Hematopoietic multipotent progenitor cell (in vitro differentiated cells): Measurements from ENCODE around the gene ELAC1. TPM values are rescaled to one million over a fixed set of nuclear protein-coding genes. Genes with fewer than 3 reads are reported as not detected.

ENCODE experiments used
- DNase-seq, 3 donors: peaks; one replicate each; pipeline ENCODE4 v3.0.0-alpha.2; 2011 to 2015; ENCODE audit warnings: low read depth in 2 of 3, low spot score in 2 of 3
- small RNA-seq: library from RNA; depleted of rRNA; stranded (forward); fragments of <200 nt; gene quantifications from one replicate; pipeline ENCODE3, GENCODE V24; 2012
- total RNA-seq: library from RNA; depleted of rRNA; stranded (reverse); fragments of >200 nt; gene quantifications from one replicate; pipeline ENCODE4 v1.2.3, GENCODE V29; 2012

ELAC1 gene
- total RNA-seq, 1 donor = 5.9 TPM

GRCh38 chr18:51012441-51012840 lies 44.6 kb downstream of the ELAC1 start:
- no peak for DNase-seq

DNA sequence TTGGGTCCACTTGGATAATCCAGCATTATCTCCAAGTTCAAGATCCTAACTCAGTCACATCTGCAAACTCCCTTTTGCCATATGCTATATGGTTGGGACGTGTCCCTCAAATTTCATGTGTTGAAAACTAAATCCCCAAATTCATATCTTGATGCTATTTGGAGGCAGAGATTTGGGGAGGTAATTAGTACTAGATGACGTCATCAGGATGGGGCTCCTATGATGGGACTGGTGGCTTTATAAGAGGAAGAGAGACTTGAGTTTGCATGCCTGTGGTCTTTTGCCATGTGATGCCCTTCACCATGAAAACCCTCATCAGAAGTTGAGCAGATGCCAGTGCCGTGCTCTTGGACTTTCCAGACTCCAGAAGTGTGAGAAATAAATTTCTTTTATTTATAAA lies 45.4 kb downstream of the ELAC1 start:
- DNase-seq = no peak

DNA sequence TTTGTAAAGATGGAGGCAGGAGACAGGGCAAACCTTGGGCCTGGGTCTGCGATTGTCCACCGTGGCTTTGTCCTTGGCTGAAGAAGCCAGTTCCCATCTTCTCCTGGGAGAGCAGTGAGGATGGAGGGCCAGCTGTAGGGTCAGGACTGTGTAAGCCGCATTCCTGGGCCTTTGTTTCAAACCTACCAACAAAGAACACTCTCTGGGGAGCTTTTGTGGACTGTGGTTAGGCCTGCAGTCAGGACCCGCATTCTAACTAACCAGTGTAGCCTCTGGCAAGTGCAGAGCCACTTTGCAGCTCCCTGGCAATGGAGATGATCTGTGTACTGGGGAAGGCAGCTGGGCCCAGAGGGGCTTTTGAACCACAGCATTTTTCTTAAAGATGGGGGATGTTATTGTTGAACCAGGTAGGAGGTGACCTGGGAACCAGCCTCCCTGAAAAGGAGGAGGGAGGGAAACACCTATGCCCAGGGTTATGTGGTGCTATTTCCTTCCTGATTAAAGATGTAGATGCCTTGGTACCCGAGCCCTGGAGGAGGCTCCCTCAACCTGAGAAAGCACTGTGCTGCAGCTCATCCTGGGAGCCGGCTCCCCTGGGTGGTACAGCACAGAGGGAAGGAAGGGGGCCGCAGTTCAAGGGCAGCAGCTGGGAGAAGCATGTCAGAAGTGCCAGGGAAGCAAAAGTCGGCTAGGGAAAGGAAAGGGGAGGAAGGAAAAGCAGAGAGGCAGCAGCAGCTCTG lies 49.5 kb downstream of the ELAC1 start:
- DNase-seq = no peak

DNA sequence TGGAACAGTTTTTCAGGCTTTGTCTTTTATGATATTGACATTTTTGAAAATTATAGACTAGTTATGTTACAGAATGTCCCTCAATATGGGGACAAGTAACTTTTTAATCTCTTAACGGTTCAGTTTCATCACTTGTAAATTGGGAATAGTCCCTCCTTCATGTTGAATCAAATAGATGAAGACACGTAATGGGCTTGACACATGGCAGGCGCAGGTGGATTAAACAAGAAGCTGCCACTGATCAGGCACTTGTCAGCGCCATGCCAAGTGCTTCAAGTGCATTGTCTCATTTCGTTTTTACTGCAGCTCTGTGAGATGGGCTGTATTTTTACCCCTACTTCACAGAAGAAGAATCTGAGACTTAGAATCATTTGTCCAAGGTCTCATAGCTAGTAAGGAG lies 52.7 kb downstream of the ELAC1 start:
- no peak for DNase-seq

- DNase-seq = no peak
Measured at GRCh38 chr18:51021226-51021965, 53.6 kb downstream of the ELAC1 start.

- DNase-seq = no peak
Measured at GRCh38 chr18:51025512-51025911, 57.7 kb downstream of the ELAC1 start.

- peak in 1 of 3 donors; percentile 17 for DNase-seq
Measured at GRCh38 chr18:51028201-51028805, 60.5 kb downstream of the ELAC1 start.

DNA sequence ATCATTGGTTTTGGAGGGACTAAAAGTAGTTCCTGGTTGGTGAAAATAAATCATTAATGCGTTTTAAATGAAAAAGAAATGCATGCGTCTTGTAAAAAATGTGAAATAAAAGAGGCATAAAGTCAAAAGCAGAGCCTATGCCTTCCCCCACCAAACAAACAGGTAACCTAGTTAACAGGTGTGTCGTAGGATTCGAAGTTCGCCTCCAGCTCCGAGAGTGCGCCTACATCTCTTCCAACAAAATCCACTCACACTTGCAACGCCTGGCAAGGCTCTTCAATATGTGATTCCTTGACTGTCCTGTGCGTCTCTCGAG lies 61.5 kb downstream of the ELAC1 start:
- no peak for DNase-seq

- DNase-seq = peak; percentile 95 to 97 (median 96)
Measured at GRCh38 chr18:51029694-51030536, 62.1 kb downstream of the ELAC1 start, which contains the start of gene SMAD4. Gene SMAD4, plus strand, starts transcription at chr18:51030213. Its CDS starts 16,834 bp downstream, at chr18:51047047.

DNA sequence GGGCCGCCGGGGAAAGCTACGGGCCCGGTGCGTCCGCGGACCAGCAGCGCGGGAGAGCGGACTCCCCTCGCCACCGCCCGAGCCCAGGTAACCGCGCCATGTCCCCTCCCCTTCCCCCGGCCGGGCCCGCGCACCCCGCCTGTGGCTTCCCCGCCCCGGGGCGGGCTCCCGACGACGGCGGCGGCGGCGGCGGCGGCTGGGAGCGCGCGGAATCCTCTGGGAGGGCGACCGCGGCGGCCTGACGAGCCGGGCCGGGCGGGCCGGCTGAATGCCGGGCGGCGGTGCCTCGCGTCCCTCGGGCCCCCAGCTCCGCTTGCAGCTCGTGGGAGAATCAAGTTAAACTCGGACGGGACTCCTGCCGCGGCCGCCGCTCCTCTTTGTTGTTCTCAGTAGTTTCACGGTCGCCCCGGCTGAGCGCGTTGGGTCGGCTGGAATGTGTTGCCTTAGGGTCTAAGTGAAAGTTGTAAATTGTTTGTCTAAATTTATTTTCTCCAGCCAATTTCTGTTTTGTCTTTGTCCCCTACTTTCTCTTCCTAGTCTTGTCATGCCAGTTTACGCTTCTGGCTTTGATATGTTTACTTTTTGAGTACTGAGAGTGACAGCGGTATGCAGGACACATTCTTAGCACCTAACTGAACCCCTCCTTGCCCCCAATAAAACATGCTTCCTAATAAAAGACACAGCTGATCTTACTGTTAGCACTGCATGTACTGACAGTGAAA lies 62.9 kb downstream of the ELAC1 start:
- DNase-seq = peak; percentile 43 to 66 (median 56)

DNA sequence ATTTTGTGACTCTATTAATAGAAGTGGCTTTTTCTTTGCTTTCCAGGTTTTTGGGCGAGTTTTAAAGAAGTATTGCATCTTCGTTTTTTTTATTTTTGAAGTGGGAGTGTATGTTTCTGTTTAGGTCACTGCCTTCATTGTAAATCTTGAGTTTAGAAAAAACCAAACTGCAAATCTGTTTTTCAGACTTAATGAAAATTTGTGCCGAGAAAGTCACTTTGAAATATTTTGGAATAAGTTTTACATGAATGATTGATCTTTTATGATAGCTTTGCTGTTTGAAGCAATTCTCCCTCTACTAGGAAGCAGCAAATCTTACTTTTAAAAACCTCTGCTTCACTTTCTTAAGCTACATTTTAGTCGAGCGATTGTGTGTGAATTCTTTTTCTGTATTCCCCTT lies 64.4 kb downstream of the ELAC1 start:
- no peak for DNase-seq

GRCh38 chr18:51037230-51037629 lies 69.4 kb downstream of the ELAC1 start:
- no peak for DNase-seq

Small RNA genes within 50 kb of the gene (small RNA-seq; reads per million reads assigned to genes)
- not detected for gene RF00019

Other genes with a start within 250 kb of the ELAC1 start
- not detected for gene MRO, start 148.0 kb upstream of the ELAC1 start, total RNA-seq
- gene ME2, start 88.9 kb upstream of the ELAC1 start, total RNA-seq = 28.8 TPM
- 163 TPM for gene SMAD4, start 62.2 kb downstream of the ELAC1 start, total RNA-seq
- gene MEX3C, start 229.6 kb downstream of the ELAC1 start, total RNA-seq = 41.7 TPM